ENCODE data around the gene C11orf68.

GRCh38 chr11:65952052-65952521 is 33.2 kb upstream of the C11orf68 start:
- TF ChIP-seq CTCF (IDR thresholded peaks at IDR 0.05 in 2 of 3, conservative IDR thresholded peaks at IDR 0.05 in 1 of 3; ENCODE audit: control insufficient read depth in 2 of 3, extremely low read depth in 1 of 3, insufficient read depth in 1 of 3, low read depth in 3 of 3, low read length in 3 of 3) = no peak
- no peak for TF ChIP-seq ZNF274 (IDR thresholded peaks at IDR 0.05; ENCODE audit: insufficient read depth, insufficient read length)
- no peak for TF ChIP-seq POLR2AphosphoS5 (IDR thresholded peaks at IDR 0.05; ENCODE audit: low read length)

Data from GM12878 (cell line).